Left hindlimb (tissue), 1 donor: Measurements from ENCODE around the gene DUOXA2.

ENCODE experiments used
- DNase-seq: peaks from one replicate; pipeline ENCODE4 v3.0.0-alpha.2; 2018

DUOXA2 gene

DNA sequence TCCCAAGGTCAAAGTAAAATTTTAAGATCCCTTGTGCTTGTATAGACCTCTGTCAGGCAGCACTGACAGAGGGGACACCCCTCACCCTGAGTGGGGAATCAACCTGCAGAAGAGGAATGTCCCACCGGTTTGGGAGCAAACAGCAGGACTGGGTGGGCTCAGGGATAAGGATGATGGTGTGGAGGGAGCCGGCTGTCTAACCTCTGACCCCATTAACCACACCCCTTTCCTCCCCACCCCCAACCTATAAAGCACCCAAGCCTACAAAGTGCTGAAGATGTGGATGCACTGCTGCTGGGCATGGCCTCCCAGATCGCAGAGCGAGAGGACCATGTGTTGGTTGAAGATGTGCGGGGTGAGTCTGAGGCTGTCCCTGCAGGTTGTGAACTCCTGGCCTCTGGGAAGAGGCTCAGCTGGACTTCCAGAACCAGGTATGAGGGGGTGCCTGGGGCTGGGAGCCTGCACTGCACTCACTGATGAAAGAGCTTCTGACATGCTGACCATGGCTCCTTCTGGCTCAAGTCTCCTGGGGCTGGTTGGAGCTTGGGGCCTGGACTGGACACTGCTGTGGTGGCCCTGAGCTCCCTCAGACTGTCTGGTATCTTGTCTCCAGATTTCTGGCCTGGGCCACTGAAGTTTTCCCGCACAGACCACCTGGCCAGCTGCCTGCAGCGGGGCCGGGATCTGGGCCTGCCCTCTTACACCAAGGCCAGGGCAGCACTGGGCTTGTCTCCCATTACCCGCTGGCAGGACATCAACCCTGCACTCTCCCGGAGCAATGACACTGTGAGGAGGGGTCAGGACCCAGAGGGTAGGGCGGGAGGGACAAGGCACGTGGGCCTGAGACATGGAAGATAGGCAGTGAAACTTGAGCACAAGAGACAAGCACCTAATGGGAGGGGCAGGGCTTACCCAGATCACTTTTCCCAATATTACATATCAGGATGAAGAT, 25.0 kb downstream of the DUOXA2 start:
- DNase-seq: no peak

DNA sequence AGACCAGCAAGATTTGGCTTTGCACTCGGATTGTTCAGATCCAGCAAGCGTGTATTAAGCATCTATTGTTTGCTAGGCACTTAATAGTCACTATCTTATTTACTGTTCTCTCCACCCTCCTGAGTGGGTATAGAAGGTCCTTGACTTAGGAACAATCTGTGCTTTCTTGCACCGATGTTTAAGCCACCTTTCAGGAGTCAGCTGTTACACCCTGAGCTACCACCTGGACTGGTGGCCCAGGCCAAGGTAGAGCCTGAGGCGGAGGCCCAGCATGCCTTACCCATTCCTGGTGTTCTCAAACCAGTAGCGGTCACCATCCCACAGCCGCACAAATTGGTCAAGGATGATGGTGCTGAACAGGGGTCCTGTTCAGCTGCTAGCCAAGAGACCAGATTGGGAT, 25.6 kb downstream of the DUOXA2 start:
- DNase-seq: no peak

DNA sequence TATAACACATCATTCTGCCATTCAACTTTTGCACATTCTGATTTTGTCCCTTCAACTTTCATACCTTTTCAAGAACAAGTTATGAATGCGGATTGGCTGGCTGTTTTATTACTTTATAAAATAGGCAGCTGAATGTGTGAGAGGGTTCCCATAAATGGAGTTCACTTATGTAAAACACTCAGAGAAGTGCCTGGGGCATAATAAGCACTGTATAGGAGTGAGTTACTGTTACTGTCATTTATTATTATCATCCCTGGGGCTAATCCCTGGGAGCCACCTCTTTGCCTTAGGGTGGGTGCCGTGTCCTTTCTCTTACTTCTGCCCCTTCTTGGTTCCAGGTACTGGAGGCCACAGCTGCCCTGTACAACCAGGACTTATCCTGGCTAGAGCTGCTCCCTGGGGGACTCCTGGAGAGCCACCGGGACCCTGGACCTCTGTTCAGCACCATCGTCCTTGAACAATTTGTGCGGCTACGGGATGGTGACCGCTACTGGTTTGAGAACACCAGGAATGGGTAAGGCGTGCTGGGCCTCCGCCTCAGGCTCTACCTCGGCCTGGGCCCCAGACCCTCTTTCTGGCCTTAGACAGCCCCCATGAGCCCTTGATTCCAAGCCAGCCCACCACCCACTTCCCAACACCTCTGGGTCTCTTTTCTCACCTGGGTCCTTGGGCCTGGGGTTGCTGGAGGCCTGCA, 26.6 kb downstream of the DUOXA2 start:
- DNase-seq: no peak

DNA sequence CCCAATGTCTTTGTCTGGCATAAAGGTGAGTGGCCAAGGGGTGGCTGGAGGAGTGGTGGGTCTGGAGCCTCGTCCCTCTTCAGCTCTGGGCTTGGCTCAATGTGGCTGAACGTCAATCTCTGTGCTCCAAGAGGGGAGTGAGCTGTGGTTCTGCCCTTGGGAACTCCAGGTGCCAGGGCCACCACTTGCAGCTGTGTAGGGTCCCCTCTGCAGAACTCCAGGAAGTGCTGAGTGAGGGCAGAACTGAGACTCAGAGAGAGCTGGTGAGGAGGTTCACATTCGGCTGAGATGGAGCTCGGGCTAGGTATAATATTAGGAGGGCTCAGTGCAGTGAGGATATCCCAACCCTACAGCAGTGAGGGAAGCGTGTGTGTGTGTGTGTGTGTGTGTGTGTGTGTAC, 27.3 kb downstream of the DUOXA2 start:
- DNase-seq: no peak

DNA sequence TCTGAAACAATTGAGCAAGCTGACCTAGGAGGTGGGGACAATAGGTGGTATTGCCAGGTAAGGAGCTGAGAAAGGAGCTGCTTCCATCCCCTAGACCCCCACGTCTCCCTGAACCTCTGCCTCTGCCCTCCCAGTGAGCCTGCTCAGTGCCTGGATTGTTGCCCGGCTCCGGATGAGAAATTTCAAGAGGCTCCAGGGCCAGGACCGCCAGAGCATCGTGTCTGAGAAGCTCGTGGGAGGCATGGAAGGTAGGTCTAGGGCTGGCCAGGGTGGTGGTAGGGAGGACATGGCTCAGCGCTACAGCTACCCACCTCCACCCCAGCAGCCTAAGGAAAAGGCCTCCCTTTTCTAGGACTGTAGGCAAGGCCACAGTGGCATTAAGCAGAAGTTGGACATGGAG, 28.9 kb downstream of the DUOXA2 start:
- no peak for DNase-seq

DNA sequence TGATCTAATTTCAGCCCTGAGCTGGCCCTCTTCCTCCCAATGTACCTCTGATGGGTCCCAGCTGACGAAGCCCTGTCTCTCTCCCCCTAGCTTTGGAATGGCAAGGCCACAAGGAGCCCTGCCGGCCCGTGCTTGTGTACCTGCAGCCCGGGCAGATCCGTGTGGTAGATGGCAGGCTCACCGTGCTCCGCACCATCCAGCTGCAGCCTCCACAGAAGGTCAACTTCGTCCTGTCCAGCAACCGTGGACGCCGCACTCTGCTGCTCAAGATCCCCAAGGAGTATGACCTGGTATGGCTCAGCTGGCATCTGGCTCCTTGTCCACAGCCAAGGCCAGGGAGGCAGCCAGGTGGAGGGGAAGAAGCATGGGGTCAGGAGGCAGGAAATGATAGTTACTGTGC, 29.8 kb downstream of the DUOXA2 start:
- DNase-seq: no peak

DNA sequence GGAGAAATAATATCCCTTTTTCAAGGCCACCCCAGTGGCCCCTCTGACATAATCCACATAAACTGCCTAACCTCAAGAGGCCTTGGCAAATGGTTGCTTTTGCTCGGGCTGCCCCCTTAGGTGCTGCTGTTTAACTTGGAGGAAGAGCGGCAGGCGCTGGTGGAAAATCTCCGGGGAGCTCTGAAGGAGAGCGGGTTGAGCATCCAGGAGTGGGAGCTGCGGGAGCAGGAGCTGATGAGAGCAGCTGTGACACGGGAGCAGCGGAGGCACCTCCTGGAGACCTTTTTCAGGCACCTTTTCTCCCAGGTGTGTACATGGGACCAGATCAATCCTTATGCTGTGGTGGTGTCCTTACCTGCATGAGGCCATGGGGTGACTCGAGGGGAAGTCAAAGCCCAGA, 30.6 kb downstream of the DUOXA2 start:
- DNase-seq: no peak

DNA sequence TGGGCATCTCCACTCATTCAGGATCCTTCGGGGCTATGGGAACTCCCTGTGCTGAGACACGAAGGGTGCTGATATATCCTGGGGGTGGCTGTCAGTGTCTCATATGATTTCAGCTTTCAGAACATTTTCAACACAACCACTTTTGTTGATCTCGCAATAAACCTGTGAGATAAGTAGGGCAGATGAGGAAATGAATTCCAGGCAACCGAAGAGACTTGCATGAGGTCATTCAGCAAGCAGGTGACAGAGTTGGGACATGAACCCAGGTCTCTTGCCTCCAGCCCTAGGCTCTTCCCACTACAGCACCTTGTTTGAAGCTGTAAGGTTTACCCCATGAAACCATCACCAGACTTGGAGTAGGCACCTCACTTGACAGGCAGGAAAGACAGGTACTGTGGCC, 32.3 kb downstream of the DUOXA2 start:
- no peak for DNase-seq

DNA sequence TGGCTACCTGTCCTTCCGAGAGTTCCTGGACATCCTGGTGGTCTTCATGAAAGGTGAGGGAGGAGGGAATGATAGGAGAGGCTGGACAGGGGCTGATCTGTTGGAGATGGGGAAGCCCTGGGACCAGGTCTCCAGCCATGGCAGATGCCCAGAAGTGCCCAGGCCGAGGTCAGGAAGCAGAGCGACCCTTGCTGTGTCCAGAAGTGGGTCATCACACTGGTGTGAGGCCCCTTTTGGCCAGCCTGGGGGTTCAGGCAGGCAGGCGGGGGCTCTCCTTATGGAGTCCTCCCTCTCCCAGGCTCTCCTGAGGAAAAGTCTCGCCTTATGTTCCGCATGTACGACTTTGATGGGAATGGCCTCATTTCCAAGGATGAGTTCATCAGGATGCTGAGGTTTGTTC, 33.5 kb downstream of the DUOXA2 start:
- DNase-seq: no peak

DNA sequence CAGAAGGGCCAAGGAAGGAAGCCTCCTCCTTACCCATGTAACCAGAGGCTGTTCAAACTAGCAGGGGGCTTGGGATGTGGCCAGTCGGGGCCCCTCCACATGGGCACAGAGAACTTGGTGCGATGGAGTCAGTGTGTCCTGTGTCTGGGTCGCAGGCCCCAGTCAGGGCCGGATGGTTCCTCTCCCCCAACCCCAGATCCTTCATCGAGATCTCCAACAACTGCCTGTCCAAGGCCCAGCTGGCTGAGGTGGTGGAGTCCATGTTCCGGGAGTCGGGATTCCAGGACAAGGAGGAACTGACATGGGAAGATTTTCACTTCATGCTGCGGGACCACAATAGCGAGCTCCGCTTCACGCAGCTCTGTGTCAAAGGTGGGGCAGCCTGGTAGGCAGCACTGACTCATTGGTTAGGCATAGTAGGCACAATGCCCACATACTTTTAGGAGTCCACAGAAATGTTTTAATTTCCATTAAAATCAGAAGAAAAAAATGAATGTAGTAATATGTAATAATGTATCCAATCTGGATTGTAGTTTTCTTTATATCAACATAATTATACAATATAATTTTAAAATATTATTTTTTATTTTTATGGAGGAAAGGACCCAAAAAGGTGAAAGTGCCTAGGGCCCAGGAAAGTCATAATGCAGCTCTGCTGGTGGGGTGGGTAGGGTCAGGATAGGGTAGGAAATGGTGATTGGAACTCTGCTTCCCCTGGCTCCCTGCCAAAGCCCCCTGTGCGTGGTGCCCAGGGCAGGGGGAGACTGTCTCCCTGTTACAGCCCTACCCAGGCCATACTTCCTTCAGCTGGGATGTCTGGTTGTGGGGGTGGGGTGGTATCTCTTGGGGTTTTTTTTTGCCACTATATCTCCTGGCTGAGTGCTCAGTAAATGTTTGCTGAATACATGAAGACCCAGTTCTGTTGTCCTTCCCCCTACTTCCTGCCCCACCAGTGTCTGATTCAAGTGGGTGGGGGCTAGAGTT, 34.2 kb downstream of the DUOXA2 start:
- no peak for DNase-seq

DNA sequence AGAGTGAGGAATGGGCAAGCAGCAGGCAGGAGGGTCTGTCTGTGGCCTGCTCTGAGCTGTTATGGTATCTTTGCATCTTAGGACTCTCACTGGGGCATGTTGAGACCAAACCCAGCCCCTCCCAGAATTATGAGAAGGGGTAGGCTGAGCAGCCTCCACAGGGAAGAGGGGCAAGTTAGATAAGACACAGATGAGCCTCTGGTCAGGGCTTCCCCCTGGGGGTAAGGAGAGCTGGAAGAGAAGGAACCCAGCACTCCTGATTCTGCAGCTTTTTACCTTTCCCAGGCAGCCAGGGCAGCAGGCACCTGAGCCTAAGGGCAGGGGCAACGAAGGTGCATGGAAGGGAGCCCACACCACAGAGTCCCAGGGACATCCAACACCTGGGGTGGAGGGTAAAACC, 34.9 kb downstream of the DUOXA2 start:
- no peak for DNase-seq

DNA sequence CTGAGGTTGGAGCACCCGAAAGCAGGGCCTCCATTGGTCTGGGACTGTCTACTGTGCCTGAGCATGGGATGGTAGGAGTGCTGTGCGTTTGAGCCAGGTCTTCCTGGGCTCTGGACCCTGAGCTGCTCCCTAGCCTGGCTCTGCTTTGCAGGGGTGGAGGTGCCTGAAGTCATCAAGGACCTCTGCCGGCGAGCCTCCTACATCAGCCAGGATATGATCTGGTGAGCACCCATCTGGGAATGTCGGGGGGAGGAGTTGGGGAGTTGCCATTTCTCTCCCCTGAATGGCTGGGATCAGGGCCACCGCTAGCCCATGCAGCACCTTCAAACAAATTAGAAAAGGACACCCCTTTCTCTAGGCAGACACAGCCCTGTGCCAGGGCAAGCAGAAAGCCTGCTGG, 36.4 kb downstream of the DUOXA2 start:
- no peak for DNase-seq

DNA sequence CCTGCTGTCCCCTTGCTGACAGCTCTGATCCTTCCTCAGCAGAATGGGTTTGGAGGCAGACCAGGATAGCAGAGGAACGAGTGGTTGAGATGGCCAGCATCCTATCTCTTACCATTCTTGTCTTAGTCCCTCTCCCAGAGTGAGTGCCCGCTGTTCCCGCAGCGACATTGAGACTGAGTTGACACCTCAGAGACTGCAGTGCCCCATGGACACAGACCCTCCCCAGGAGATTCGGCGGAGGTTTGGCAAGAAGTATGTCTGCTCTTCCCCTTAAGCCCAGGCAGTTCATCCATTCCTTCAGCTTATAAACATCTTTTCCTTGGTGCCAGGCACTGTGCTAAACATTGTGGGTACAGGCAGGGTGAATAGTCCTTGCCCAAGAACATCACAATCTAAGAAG, 36.9 kb downstream of the DUOXA2 start:
- no peak for DNase-seq

DNA sequence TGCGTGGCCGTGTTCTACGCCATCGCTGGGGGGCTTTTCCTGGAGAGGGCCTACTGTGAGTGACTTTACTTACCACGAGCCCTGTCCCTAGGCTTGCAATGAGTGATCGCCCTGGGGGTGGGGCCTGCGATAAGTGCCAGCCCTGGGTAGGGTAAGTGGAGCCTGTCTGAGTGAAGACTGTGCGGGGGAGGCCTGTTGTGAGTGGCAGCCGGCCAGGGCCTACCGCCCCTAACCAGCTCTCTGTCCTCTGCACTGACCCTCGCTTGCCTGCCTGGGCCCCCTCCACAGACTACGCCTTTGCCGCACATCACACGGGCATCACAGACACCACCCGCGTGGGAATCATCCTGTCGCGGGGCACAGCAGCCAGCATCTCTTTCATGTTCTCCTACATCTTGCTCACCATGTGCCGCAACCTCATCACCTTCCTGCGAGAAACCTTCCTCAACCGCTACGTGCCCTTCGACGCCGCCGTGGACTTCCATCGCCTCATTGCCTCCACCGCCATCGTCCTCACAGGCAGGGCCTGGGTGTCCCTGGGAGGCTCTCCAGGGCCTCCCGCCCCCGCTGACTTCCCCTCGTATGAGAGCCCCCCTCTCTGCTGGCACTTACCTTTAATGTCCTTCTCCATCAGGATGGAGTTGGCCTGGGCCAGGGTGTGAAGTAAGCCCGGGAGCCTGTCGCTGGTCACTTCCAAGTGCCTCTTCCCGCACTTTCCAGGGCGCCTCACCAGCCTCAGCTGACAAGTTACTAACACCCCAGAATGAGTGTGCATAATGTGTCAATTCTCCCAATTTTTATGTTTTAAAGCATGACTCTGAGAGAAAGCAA, 38.1 kb downstream of the DUOXA2 start:
- DNase-seq: no peak

DNA sequence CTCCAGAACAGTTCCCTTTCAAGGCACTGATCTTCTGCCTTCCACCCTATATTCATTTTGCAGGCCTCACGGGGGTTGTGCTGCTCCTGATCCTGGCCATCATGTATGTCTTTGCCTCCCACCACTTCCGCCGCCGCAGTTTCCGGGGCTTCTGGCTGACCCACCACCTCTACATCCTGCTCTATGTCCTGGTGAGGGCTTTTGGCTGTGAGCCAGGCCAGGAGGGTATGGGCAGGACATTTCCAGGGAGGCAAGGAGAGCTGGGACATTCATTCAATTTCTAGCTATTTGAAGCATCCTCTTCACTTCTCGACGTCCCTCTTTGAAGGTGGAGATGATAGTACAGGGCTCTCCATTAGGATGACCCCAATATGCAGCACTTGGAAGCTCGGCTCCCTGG, 41.6 kb downstream of the DUOXA2 start:
- no peak for DNase-seq

DNA sequence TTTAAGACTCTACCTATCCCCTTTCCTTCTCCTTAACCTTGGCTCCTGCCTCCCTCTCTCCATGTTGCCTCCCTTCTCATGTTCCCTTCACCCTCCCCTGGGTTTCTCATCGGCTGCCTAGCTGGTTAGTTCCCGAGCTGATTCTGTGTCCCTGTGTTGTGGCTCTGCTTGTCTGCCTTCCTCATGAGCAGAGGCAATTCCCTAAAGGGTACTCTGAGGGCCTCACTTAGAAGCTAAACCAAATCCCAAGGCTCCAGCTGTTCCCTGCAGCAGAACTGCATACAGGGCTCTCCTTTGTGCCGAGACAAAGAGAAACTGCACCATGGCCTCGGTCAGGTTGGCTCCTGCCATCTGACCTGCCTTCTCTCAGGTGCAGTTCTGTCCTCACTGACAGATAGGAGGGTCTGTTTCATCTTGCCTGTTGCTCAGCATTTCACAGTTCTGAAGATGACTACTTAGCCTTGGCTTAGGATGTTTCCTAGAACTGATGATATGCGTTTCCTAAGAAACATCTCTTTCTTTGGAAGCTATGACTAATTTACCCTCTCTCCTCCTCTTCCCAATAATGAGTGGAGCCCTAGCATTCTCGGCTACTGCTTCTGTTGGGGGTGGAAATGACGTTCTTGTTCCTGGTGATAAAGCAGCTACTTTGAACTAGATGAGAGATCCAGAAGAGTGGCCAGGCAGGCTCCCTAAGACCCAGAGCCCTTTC, 42.8 kb downstream of the DUOXA2 start:
- DNase-seq: no peak

DNA sequence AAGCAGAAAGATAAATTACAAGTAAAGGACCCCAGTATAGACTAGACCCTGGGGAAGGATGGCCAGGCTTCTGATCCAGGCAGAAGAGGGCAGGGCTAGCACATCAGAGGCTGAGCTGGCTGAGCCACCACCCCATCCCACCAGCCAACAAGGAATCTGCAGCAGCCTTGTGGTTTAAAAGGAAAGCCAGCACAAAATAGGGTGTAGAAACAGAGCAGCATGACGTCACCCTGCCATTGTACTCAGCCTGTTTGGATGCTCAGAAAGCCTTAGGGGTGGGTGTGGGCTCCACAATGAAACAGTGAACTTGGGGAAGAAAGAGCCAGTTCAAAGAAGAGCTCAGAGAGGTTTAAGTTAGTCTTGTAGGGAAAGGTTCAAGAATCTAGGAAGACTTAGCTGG, 43.8 kb downstream of the DUOXA2 start:
- no peak for DNase-seq

DNA sequence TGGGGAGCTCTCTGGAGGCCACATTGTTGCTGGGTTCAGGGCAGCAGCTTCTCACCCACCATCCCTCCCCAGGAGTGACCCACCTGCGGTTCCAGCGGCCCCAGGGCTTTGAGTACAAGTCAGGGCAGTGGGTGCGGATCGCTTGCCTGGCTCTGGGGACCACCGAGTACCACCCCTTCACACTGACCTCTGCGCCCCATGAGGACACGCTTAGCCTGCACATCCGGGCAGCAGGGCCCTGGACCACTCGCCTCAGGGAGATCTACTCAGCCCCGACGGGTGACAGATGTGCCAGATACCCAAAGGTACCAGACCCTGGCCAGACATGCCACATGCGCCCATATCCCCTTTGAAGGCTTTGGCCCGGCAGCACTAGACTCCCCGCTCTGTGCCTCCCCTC, 47.5 kb downstream of the DUOXA2 start:
- no peak for DNase-seq

DNA sequence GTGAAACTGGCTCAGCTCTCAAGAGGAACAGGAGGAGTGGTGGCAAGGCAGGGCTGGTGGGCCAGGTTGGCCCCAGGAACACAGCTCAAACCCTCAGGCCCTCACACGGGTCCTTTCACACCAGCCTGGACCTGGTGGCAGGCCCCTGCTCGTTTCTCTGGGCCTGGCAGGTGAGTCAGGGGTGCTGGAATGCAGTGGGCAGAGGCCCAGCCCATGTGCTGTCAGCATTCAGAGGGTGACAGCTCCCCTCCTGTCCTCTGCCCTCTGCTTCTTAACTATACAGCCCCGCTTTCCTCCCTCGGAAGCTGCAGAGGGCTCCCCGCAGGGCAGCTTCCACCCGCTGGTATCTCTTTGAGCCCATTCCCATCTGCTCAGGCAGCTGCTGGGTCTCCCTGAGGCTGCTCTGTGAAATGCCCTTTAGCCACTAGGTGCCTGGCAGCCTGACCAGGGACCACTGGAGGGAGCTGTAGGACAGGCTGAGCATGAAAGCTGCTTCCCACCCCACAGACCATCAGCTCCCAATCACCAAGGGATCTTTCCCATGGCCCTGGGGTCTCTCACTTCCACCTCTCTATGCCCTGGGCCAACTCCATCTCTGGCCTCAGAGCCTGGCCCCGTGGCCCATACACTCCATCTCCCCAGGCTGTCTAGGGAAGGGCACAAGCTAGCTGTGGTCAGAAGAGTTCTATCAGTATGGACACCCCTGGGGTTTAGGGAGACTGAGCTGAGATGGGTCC, 48.8 kb downstream of the DUOXA2 start:
- DNase-seq: peak; percentile 81

DNA sequence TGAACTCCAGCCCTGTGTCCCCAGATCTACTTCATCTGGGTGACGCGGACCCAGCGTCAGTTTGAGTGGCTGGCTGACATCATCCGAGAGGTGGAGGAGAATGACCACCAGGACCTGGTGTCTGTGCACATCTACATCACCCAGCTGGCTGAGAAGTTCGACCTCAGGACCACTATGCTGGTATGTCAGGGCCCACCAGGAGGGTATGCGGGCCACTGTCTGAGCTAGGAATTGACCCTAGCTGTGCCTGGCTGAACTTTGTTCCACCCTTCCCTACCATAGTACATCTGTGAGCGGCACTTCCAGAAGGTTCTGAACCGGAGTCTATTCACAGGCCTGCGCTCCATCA, 49.4 kb downstream of the DUOXA2 start:
- DNase-seq: no peak

DNA sequence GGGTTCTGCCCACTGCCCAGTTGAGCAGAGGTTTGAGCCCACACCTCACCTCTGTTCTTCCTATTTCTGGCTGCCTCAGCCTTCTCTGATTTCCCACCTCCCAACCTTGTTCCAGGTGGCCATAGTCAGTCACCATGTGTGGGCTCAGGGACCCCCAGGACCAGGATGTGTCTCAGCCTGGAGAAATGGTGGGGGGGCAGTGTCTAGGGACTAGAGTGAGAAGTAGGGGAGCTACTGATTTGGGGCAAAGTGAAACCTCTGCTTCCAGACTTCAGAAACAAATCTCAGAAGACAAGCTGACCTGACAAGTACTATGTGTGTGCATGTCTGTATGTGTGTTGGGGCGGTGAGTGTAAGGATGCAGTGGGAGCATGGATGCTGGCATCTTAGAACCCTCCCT, 50.8 kb downstream of the DUOXA2 start:
- DNase-seq: no peak
